ENCODE measurements around the gene CCDC91. TPM values are rescaled to one million over a fixed set of nuclear protein-coding genes. Genes with fewer than 3 reads are reported as not detected.

The CCDC91 gene
- total RNA-seq, 1 donor from 2014 or later, result 46.3 TPM

DNA sequence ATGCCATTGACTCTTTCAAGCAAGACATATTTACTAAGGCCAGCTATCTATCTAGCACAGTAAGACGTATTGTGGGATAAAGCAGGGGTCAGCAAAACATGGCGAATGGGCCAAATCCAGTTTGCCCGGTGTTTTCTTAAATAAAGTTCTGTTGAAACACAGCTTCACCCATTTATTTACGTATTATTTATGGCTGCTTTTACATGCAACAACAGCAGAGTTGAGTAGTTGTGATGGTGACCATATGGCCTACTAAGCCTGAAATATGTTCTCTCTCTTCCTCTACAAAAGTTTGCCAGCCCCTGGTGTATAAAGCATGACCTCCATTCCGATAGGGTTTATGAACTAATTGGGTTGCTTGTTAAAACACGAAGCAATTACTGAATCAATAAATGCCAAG lies 322.1 kb downstream of the CCDC91 start:
- no peak for DNase-seq
- H3K9me3 Mint-ChIP-seq, result peaks cover 5% of the 10 kb centered on the region
- no peak overlapping the region for H3K27ac Mint-ChIP-seq
- CTCF ChIA-PET, result no interaction called here
- intact Hi-C loops (cut with micrococcal nuclease), result no loop called here
- TF ChIP-seq, protein P1, sequence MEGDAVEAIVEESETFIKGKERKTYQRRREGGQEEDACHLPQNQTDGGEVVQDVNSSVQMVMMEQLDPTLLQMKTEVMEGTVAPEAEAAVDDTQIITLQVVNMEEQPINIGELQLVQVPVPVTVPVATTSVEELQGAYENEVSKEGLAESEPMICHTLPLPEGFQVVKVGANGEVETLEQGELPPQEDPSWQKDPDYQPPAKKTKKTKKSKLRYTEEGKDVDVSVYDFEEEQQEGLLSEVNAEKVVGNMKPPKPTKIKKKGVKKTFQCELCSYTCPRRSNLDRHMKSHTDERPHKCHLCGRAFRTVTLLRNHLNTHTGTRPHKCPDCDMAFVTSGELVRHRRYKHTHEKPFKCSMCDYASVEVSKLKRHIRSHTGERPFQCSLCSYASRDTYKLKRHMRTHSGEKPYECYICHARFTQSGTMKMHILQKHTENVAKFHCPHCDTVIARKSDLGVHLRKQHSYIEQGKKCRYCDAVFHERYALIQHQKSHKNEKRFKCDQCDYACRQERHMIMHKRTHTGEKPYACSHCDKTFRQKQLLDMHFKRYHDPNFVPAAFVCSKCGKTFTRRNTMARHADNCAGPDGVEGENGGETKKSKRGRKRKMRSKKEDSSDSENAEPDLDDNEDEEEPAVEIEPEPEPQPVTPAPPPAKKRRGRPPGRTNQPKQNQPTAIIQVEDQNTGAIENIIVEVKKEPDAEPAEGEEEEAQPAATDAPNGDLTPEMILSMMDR (IDR thresholded peaks at IDR 0.05), result no peak
- H3K36me3 Mint-ChIP-seq (ENCODE audit: low read depth), result peaks cover 21% of the 10 kb centered on the region
- H3K4me1 Mint-ChIP-seq, result no peaks in the 10 kb centered on the region
- no peak for ATAC-seq (ENCODE audit: low read depth)
- no peak overlapping the region for H3K4me3 Mint-ChIP-seq
- no peaks in the 10 kb centered on the region for H3K27me3 Mint-ChIP-seq
- POLR2A ChIA-PET, result no interaction called here

GRCh38 chr12:28512876-28513275 lies 322.6 kb downstream of the CCDC91 start:
- no peaks in the 10 kb centered on the region for H3K4me1 Mint-ChIP-seq
- intact Hi-C loops (cut with micrococcal nuclease), result no loop called here
- ChIA-PET CTCF (no interaction called here), POLR2A (no interaction called here)
- H3K9me3 Mint-ChIP-seq, result peaks cover 9% of the 10 kb centered on the region
- H3K4me3 Mint-ChIP-seq, result no peak overlapping the region
- no peak for DNase-seq
- ATAC-seq (ENCODE audit: low read depth), result no peak
- TF ChIP-seq, protein P1 (IDR thresholded peaks at IDR 0.05), result no peak
- H3K27ac Mint-ChIP-seq, result no peak overlapping the region
- H3K36me3 Mint-ChIP-seq (ENCODE audit: low read depth), result peaks cover 25% of the 10 kb centered on the region
- H3K27me3 Mint-ChIP-seq, result no peaks in the 10 kb centered on the region

GRCh38 chr12:28513983-28514382 lies 323.7 kb downstream of the CCDC91 start:
- Mint-ChIP-seq H3K27me3 (no peaks in the 10 kb centered on the region), H3K36me3 (ENCODE audit: low read depth) (peaks cover 33% of the 10 kb centered on the region), H3K4me3 (no peak overlapping the region), H3K4me1 (no peaks in the 10 kb centered on the region), H3K9me3 (peaks cover 16% of the 10 kb centered on the region), H3K27ac (no peak overlapping the region)
- no peak for ATAC-seq (ENCODE audit: low read depth)
- TF ChIP-seq, protein P1 (IDR thresholded peaks at IDR 0.05), result no peak
- ChIA-PET POLR2A (no interaction called here), CTCF (no interaction called here)
- intact Hi-C loops (cut with micrococcal nuclease), result no loop called here
- DNase-seq, result no peak

DNA sequence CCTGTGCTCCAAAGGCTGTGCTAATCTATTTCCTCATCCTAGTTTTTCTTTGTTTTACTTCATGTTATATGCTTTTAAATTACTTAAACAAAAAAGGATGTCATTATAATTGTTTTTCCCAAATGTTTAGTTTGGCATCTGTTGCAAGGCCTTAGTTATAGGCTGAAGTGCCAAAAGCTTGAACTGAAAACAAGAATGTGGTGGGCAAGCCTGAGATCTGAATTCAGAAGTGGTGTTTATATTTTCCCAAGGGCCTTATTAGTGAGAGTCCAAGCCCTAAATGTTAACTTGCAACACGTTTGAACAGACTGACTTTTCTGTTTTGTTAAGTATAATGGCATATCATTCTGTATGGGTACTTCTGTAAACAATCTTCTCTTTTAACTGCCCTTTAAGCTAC lies 326.8 kb downstream of the CCDC91 start:
- H3K4me3 Mint-ChIP-seq, result no peak overlapping the region
- no peak for DNase-seq
- H3K27ac Mint-ChIP-seq, result no peak overlapping the region
- CTCF ChIA-PET, result no interaction called here
- peaks cover 24% of the 10 kb centered on the region for H3K9me3 Mint-ChIP-seq
- intact Hi-C loops (cut with micrococcal nuclease), result no loop called here
- ATAC-seq (ENCODE audit: low read depth), result no peak
- H3K4me1 Mint-ChIP-seq, result no peaks in the 10 kb centered on the region
- POLR2A ChIA-PET, result interaction anchor here (0.5 kb wide), 1 partner anchor 25 kb away, joined by 3 read pairs; no protein-coding TSS in a partner anchor
- peaks cover 37% of the 10 kb centered on the region for H3K36me3 Mint-ChIP-seq (ENCODE audit: low read depth)
- no peaks in the 10 kb centered on the region for H3K27me3 Mint-ChIP-seq
- TF ChIP-seq, protein P1 (IDR thresholded peaks at IDR 0.05), result no peak

GRCh38 chr12:28527631-28528249 lies 337.5 kb downstream of the CCDC91 start:
- H3K27ac Mint-ChIP-seq, result no peak overlapping the region
- ChIA-PET CTCF (no interaction called here), POLR2A (no interaction called here)
- H3K9me3 Mint-ChIP-seq, result peaks cover 26% of the 10 kb centered on the region
- H3K27me3 Mint-ChIP-seq, result no peaks in the 10 kb centered on the region
- intact Hi-C loops (cut with micrococcal nuclease), result no loop called here
- ATAC-seq (ENCODE audit: low read depth) (no peak), DNase-seq (no peak)
- no peak overlapping the region for H3K4me3 Mint-ChIP-seq
- TF ChIP-seq, protein P1 (IDR thresholded peaks at IDR 0.05), result no peak
- no peaks in the 10 kb centered on the region for H3K4me1 Mint-ChIP-seq
- peaks cover 33% of the 10 kb centered on the region for H3K36me3 Mint-ChIP-seq (ENCODE audit: low read depth)

Measured in activated B cell treated with CpG ODN at 0.5 μM for 24 hours (primary cell).